ENCODE measurements around the gene IFI27.

Gene IFI27

DNA sequence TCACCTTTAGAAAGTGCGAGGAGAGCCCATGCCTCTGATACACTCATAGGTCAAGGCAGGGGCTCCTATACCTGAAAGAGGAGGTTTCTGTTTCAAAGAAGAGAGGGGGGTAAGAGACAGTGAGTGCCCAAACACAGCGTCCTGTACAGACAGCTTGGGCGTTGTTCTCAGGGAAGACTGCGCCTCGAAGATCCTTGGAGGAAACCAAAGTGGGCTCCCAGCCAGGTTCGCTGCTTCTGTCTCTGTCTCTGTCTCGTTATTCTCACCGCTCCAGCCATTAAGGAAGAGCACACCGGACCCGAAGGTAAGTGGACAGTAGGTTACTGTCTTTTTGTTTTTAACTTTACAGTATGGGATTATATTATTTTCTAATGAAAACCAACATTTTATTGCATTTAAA, 5.8 kb upstream of the IFI27 start:
- no peak for DNase-seq (ENCODE audit: low read depth)
- H3K4me3 ChIP-seq (ENCODE audit: low read depth, low read length), result no peak overlapping the region
- no peak for TF ChIP-seq POLR2A (IDR thresholded peaks at IDR 0.05; ENCODE audit: extremely low read depth, insufficient read length)
- no peak for TF ChIP-seq MYC (IDR thresholded peaks at IDR 0.05; ENCODE audit: low read depth, low read length)
- TF ChIP-seq, protein P1, sequence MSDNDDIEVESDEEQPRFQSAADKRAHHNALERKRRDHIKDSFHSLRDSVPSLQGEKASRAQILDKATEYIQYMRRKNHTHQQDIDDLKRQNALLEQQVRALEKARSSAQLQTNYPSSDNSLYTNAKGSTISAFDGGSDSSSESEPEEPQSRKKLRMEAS (IDR thresholded peaks at IDR 0.05; ENCODE audit: low read depth, low read length), result no peak
- TF ChIP-seq, protein P2, sequence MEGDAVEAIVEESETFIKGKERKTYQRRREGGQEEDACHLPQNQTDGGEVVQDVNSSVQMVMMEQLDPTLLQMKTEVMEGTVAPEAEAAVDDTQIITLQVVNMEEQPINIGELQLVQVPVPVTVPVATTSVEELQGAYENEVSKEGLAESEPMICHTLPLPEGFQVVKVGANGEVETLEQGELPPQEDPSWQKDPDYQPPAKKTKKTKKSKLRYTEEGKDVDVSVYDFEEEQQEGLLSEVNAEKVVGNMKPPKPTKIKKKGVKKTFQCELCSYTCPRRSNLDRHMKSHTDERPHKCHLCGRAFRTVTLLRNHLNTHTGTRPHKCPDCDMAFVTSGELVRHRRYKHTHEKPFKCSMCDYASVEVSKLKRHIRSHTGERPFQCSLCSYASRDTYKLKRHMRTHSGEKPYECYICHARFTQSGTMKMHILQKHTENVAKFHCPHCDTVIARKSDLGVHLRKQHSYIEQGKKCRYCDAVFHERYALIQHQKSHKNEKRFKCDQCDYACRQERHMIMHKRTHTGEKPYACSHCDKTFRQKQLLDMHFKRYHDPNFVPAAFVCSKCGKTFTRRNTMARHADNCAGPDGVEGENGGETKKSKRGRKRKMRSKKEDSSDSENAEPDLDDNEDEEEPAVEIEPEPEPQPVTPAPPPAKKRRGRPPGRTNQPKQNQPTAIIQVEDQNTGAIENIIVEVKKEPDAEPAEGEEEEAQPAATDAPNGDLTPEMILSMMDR (IDR thresholded peaks at IDR 0.05; ENCODE audit: low read depth, low read length), result no peak

DNA sequence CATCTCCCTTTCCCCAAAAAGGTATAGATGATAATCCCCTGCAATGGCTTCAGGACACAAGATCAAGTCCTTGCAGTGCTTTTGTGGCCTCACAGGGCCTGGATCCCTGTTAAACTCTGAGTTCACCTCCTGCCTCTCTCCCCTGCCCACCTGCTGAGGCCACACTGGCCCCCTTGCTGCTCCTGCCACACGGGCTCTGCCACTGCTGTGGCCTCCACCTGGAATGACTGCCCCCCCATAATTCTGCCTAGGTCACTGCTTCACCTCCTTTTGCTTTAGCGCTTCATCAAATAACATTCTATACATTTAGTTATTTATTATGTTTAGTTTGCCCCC, 653 bp upstream of the IFI27 start:
- no peak overlapping the region for H3K4me3 ChIP-seq (ENCODE audit: low read depth, low read length)
- TF ChIP-seq POLR2A (IDR thresholded peaks at IDR 0.05; ENCODE audit: extremely low read depth, insufficient read length) (no peak), MYC (IDR thresholded peaks at IDR 0.05; ENCODE audit: low read depth, low read length) (no peak)
- TF ChIP-seq, protein P2 (IDR thresholded peaks at IDR 0.05; ENCODE audit: low read depth, low read length), result no peak
- TF ChIP-seq, protein P1 (IDR thresholded peaks at IDR 0.05; ENCODE audit: low read depth, low read length), result no peak
- no peak for DNase-seq (ENCODE audit: low read depth)

DNA sequence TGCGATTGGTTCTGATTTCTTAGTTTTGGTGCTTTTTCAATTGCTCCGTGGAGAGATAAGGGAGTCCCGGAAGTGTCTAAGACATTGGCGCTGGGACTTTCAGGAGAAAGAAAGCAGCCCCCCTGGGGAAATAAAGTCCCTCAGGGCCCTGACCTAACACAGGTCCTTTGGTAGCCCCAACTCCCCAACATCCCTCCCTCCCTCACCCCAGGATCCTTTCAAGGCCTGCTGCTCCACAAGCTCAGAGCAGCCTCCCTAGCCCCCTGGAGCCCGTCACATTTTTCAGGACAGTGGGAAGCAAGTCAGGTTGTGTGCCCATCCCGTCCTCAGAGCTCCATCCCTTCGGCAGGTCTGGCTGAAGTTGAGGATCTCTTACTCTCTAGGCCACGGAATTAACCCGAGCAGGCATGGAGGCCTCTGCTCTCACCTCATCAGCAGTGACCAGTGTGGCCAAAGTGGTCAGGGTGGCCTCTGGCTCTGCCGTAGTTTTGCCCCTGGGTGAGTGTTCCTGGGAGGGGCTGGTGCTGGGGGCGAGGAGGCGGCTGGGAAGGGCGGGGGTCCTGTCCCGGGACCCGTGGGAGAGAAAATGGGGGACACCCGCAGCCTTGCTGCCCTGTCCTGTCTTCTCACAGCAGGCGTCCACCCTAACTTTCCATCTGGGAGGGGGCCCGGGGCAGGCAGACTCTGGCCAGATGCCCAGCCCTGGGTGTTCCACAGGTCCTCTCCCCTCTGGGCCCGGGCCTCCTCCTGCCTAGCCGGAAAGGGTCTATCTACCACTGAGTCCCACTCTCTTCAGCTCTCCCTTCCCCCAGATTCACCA, 950 bp downstream of the IFI27 start:
- no peak overlapping the region for H3K4me3 ChIP-seq (ENCODE audit: low read depth, low read length)
- TF ChIP-seq, protein P1 (IDR thresholded peaks at IDR 0.05; ENCODE audit: low read depth, low read length), result no peak
- TF ChIP-seq POLR2A (IDR thresholded peaks at IDR 0.05; ENCODE audit: extremely low read depth, insufficient read length) (no peak), MYC (IDR thresholded peaks at IDR 0.05; ENCODE audit: low read depth, low read length) (no peak)
- TF ChIP-seq, protein P2 (IDR thresholded peaks at IDR 0.05; ENCODE audit: low read depth, low read length), result no peak
- DNase-seq (ENCODE audit: low read depth), result no peak

DNA sequence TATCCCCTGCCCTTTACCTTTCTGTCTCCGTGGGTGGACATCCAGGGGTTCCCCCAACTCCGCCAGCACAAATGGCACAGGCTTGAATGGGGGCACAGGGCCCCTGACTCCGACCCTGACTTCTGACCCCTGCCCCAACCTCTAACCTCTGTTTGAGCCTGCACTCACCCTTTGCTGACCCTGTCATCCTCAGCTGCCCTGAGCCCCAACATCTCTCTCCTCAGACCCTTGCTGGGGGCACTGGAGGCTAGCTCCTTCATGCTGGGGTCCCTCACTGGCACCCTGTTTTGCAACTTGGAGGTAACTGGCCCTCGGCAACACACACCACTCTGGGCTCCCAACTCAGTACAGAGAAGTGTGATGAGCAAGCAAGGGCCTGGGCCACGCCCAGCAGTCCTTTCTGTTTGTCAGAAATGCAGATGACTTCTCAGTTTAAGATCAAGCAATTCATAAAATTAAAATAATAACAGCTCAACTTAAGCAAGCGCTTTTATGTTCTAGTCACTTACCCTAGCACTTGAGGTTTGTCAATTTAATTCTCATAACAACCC, 2.1 kb downstream of the IFI27 start:
- TF ChIP-seq, protein P1 (IDR thresholded peaks at IDR 0.05; ENCODE audit: low read depth, low read length), result no peak
- TF ChIP-seq MYC (IDR thresholded peaks at IDR 0.05; ENCODE audit: low read depth, low read length) (no peak), POLR2A (IDR thresholded peaks at IDR 0.05; ENCODE audit: extremely low read depth, insufficient read length) (no peak)
- TF ChIP-seq, protein P2 (IDR thresholded peaks at IDR 0.05; ENCODE audit: low read depth, low read length), result no peak
- no peak overlapping the region for H3K4me3 ChIP-seq (ENCODE audit: low read depth, low read length)
- no peak for DNase-seq (ENCODE audit: low read depth)

DNA sequence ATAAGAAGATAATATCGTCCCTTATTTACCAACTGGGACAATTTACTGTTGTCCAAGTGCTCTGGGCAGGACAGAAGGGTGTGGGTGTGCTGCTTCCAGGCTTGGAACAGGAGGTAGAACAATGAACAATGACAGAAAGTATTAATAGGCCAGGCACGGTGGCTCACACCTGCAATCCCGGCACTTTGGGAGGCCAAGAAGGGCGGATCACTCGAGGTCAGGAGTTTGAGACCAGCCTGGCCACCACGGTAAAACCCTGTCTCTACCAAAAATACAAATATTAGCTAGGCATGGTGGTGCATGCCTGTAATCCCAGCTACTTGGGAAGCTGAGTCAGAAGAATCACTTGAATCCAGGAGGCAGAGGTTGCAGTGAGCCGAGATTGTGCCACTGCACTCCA, 2.5 kb downstream of the IFI27 start:
- no peak overlapping the region for H3K4me3 ChIP-seq (ENCODE audit: low read depth, low read length)
- DNase-seq (ENCODE audit: low read depth), result no peak

More for the DNA sequence above, 2.5 kb downstream of the IFI27 start:
- TF ChIP-seq MYC (IDR thresholded peaks at IDR 0.05; ENCODE audit: low read depth, low read length) (no peak), POLR2A (IDR thresholded peaks at IDR 0.05; ENCODE audit: extremely low read depth, insufficient read length) (no peak)
- TF ChIP-seq, protein P2 (IDR thresholded peaks at IDR 0.05; ENCODE audit: low read depth, low read length), result no peak
- TF ChIP-seq, protein P1 (IDR thresholded peaks at IDR 0.05; ENCODE audit: low read depth, low read length), result no peak
